ENCODE measurements around the gene GTF3A.

- TF ChIP-seq CTCF (IDR thresholded peaks at IDR 0.05; ENCODE audit: borderline replicate concordance, extremely low read depth, low read length, poor library complexity, severe bottlenecking) (no peak), EZH2 (IDR thresholded peaks at IDR 0.05; ENCODE audit: borderline replicate concordance, low read depth, low read length, severe bottlenecking) (no peak)
Observed at GRCh38 chr13:27398360-27398759, 26.1 kb upstream of the GTF3A start.

All from DND-41 (cell line).